Sigmoid colon (tissue), 4 donors: ENCODE measurements around the gene PCGF5.
"Not testable (repeated sequence)": the region's sequence is repeated elsewhere in the genome, so short reads cannot be mapped to it uniquely, and the experiment has no call there.

ENCODE experiments used
- POLR2AphosphoS5 ChIP-seq, 4 donors: sonication (generic); formaldehyde crosslinking; IDR thresholded peaks; one replicate each; pipeline ENCODE4 v1.6.1; 2017; ENCODE audit warnings: antibody characterized with exemption in 4 of 4
- TF ChIP-seq, protein P1 (sequence below), 4 experiments: fragments of 450-650 bp in 3 of 4; fragments of 200-600 bp in 1 of 4; IDR thresholded peaks; one replicate each; pipeline ENCODE4 v1.5.1; 2016 to 2019; ENCODE audit warnings: antibody characterized with exemption in 4 of 4, mild to moderate bottlenecking in 3 of 4, moderate library complexity in 2 of 4

DNA sequence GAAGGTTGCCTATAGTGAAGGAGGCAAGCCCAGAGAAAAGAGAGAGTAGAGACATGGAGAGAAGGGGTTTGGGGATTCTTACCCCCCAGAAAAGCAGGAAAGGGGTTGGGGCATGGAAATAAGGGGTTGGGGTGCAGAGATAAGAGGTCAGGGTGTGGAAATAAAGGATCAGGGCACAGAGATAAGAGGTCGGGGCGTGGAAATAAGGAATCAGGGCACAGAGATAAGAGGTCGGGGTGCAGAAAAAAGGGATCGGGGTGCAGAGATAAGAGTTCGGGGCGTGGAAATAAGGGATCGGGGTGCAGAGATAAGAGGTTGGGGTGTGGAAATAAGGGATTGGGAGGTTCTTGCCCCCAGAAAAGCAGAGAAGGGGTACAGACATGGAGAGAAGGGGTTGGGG lies 85.5 kb downstream of the PCGF5 start:
- TF ChIP-seq, protein P1, sequence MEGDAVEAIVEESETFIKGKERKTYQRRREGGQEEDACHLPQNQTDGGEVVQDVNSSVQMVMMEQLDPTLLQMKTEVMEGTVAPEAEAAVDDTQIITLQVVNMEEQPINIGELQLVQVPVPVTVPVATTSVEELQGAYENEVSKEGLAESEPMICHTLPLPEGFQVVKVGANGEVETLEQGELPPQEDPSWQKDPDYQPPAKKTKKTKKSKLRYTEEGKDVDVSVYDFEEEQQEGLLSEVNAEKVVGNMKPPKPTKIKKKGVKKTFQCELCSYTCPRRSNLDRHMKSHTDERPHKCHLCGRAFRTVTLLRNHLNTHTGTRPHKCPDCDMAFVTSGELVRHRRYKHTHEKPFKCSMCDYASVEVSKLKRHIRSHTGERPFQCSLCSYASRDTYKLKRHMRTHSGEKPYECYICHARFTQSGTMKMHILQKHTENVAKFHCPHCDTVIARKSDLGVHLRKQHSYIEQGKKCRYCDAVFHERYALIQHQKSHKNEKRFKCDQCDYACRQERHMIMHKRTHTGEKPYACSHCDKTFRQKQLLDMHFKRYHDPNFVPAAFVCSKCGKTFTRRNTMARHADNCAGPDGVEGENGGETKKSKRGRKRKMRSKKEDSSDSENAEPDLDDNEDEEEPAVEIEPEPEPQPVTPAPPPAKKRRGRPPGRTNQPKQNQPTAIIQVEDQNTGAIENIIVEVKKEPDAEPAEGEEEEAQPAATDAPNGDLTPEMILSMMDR (IDR thresholded peaks at IDR 0.05) = not testable (repeated sequence)
- TF ChIP-seq POLR2AphosphoS5 (IDR thresholded peaks at IDR 0.05) = not testable (repeated sequence)
